GM18858 (cell line): Measurements from ENCODE around the gene POLE4.

Source experiments
- ATAC-seq: cut with Tn5 transposase; IDR thresholded peaks from one replicate; pipeline ENCODE4 v1.9.1; 2021; ENCODE audit not compliant: unreplicated experiment

POLE4 gene, protein sequence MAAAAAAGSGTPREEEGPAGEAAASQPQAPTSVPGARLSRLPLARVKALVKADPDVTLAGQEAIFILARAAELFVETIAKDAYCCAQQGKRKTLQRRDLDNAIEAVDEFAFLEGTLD

DNA sequence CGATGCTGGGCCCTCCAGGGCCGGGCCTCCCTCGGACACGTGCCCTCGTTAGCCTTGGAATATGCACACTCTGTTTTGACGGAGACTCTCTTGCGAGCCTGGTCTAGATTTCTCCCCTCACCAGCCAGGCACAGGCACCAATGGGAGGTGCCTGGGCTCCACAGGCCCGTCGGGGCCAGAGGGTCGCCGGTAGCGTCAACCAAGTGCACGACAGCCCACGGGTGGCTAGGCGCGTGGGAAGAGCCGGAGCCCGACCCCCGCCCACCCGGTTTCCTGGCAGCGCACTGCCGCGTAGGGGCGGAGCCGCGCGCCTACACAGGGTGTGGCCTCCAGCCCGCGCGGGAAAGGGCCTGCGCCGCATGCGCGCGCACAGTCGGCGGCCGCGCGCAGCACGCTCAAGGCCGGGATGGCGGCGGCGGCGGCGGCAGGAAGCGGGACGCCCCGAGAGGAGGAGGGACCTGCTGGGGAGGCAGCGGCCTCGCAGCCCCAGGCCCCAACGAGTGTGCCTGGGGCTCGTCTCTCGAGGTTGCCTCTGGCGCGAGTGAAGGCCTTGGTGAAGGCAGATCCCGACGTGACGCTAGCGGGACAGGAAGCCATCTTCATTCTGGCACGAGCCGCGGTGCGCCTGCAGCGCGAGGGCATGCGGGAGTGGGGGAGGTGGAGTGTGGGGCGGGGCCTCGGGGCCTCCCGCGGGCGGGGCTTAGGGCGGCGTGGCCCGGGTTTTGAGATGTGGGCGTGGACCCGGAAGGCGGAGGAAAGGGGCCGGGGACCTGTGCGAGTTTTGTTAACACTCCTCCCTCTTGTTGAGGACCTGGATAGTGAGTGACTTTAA, at the start of gene POLE4:
TSS of gene POLE4 (plus strand) at position 370 of the 832 bp plus-strand sequence. CDS start at position 407, 37 bp downstream.
- peak; percentile 86 for ATAC-seq

DNA sequence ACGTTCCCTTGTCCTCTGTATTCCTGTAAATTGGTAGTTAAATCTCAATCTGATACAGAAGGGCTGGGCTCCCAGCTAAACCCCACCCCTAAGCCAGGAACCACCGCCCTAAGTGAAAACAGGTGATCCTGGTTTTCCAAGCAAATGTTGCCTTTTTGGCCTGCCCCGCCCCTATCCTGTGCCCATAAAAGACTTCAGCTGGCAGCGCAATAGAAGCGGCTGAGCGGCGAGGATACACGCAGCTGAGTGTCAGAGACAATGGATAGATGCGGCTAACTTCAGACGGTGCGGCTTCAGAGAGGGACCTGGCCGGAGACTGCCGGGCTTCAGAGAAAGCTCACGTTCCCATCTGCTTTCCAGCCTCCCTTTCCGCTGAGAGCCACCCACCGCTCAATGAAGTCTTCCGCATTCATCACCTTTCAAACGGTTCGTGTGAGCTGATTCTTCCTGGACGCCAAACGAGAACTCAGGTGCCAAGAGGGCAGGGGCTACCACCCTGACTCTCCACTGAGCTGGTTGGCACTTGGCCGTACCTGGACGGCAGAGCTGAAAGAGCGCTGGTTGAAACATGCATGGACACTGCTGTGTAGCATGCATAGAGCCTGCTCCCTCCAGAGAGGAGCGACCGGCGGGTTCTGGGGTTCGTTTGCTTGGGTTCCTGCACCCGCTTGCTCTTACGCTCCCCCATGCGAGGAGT, 49.5 kb upstream of the POLE4 start:
- ATAC-seq = no peak

DNA sequence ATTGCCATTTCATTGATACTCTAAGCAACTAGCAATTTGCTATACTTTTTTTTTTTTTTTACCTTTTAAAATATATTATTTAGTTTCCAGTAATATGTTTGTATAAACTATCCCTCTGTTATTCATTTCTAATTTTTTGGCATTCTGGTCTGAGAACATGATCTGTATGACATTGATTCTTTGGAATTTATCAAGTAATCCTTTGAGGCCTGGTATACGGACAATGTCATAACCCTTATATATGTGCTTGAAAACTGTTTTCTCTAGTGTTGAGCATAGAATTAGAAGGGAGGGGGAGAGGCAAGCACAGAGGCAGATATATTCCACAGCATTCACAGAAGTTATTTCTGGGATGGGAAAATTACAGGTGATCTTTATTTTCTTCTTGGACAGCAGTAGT, 48.2 kb upstream of the POLE4 start:
- no peak for ATAC-seq

DNA sequence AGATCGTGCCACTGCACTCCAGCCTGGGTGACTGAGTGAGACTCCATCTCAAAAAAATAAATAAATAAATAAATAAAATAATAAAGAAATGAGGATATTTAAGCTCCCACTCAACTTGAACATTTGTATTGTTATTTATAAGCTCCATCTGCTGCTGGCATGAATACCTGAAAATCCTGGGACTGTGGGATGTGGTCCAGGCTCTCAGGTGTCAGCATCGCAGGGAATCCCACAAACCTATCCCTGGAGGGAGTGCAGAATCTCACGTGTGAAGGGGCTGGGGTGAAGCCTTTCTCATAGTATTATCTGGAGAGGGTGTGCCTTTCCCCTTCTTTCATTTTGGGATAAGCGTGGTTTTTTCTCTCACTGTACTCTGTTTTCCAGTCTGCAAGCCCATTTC, 47.4 kb upstream of the POLE4 start:
- no peak for ATAC-seq

DNA sequence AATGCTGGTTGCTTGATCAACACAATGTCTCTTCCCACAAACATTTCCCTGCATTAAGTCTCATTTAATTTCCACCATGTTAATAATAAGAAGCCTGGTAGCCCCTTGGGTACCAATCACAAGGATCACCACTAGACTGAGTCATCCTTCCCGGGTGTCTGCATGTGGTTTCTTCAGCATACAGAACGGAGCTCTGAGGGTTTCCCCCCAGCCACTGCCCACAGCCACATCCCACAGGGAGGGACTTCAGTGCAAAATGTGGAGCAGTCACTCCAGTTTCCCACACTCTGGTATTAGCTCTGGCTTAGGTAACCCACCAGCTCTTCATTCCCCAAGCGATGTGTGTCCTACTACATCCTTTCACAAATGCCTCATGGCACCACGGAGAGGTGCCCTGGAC, 42.7 kb upstream of the POLE4 start:
- no peak for ATAC-seq

DNA sequence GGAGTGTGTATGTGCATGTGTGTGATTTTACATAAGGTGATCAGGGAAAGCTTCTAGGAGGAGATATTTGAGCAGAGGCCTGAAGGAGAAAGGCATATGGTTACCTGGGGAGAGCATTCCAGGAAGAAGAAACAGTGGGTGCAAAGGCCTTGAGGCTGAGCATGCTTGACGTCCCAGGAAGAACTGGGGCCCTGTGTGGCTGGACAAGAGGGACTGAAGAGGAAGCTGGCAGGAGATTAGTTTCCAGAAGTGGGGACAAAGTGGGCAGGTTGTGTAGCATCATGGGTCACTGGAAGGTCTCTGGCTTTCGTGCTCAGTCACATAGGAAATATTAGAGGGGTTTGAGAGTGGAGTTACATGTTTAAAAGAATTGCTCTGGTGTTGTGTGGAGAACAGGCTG, 42.0 kb upstream of the POLE4 start:
- ATAC-seq = no peak

DNA sequence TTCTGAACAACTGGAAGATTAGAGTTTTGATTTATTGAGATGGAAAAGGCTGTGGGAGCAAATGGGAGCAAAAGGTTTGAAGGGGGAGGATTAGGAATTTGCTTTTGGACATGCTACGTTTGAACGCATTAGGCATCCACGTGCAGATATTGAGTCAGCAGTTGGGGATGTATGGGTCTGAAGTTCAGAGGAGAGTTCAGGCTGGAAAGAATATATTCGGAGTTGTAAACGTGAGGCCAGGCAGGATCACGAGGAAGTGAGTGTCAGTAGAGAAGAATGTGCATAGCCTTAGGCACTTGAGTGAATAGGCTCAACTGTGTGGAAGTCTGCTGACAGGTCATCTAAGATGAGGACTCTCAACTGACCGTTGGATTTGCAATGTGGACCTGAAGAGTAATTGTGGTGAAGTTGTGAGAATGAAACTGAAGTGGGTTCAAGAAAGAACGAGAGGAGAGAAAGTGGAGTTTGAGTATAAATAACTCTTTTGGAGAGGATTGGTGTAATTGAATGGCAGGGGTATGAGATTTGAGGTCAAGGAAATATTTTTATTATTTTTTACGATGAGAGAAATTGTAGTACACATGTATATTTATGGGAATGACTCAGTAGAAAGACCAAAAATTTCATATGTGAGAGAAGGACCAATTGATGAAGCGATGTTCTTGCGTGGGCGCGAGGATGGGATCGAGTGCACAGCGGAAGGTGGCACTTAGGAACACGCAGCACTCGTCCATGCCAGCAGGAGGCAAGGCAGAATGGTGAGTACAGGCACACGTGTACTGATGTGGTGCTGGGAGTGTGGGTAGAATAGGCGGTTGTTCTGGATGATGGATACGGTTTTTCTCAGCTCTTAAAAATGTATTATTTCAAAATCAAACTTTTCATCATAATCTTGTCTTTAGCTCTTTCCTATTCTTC, 40.5 kb upstream of the POLE4 start:
- no peak for ATAC-seq

DNA sequence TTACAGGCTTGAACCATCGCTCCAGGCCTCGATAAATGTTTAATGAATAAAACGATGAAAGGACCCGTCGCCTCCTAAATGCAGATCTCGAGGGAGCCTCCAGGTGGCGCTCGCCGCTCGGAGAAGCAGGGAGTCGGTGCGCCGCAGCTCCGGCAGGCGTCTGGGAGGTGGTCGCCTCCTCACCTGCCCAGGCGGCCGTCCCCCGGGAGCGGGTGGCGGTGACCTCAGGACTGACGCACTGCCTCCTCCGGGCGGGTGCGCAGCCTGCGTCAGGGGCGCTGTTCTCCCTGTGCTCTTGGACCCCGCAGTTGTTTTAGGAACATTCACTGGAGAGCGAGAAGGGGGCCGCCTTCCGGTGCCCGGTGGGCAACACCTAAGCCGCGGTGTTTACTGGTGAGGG, 38.6 kb upstream of the POLE4 start:
- peak; percentile 57 for ATAC-seq

DNA sequence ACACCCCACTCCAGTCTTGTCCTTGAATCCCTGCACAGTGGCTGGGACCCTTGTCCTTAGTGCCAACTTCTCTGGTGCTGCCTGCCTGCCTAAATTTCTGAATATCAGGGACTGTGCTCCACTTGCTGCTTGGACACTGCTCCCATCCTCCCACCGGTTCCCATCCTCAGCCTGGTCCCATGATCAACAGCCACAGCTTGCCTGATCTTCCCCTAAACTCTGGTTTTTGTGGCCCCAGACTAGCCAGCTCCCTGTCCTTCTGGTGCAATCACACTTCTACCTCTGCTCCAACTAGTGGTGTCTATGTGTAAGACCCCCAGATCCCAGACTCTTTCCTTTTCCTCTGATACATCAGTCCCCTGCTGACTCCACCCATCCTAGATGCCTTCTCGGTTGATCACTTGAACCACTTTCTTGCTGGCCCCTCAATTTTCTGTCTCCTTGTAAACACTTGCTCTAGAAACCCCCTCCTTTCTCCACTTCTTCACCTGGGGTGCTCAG, 37.2 kb upstream of the POLE4 start:
- ATAC-seq = no peak

DNA sequence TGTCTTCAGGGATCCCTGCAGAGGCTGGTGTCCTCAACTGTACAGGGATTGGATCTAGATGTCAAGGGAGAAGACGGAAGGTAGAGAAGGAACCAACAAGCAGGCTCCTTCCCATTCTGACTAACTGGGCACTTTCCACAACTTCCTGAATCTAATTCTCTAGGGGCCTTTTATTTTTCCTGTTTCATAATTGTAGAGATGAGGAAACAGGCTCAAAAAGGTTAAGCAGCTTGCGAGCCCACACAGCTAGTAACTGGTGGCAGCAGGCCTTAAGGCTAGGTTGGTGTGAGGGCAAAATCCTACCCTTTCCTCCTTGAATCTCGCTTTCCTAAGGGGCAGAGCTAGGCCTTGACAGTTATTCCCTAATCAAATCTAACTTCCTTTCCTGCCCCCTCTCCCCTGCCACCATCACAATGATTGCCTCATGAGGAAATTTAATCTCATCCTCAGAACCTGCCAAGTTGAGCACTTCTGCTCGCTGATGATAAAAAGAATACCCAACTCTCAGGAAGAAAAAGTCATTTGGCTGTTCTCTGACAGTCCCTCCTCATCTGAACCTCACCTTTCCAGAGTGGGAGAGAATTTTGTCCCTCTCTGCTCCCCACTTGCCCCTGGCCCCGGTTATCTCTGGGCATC, 35.7 kb upstream of the POLE4 start:
- ATAC-seq = no peak

DNA sequence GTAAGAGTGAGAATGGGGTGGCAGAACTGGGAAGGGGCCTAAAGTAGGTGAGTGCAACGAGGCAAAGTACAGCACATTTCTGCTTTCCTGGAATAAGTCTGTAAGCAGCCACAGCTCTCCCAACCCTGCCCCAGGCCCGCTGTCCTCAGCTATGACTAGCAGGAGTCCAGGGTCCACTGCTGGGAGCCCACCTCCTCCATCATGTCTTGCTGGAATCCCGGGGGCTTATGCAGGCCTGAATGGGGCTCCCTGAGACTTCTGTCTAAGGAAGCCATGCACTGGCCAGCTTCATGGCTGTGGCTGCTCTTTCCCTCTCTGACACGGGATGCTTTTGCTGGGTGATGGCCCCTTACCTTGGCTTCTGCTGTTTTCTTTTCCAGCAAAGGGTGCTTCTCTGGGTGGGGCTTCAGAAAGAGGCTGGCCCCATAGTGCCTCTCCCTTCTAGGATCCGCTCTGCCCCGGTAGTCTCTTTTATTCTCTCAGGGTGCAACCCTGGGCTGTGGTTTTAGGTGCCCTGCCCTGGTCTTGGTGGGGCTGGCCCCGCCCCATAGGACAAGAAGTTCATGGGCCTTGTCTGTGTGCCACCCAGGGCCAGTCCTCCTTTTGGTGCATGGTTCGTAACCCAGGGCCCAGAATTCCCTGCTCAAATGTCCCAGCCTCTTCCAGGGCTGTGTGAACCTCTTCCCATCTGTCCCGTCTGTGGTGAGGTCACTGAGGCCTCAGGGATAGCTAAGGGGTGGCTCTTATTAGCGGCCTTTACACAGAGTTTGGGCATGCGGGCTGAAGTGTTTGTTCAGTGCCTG, 33.8 kb upstream of the POLE4 start:
- no peak for ATAC-seq

DNA sequence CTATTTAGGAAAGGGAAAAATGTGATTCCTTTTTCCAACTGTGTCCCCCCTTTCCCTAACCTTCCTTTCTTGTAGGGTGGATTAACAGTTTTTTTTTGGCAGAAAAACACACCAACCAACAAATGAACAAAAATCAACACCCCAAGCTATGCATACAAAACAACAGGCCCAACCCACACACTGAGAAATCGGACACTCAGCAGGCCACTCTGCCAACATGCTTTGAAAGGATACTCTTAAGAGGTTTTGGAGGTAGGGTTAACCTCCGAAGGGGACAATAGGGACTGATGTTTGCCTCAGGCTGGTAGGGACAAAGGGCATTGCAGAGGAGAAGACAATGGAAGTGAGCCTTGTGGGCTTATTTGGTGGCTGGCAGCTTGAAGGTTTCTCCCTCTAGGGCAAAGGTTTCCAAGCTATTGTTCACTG, 33.1 kb upstream of the POLE4 start:
- ATAC-seq = no peak

DNA sequence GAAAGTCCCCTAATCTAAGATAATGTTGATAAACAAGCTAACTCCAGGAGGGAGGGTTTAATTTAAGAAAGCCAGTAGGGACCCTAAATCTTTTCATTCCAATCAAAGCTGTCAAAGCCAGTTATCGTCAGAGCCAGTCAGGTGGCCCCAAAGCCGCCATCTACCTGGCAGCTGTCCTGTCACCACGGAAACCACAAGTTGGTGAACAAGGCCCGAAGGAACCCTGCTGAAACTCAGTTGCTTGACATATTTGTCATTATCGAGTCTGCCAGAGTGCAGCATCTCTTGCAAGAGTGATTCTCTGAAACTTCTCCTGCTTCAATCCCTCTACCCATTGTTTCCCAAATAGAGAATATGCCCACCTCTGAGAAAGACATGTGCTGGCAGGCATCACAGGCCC, 30.8 kb upstream of the POLE4 start:
- ATAC-seq = no peak

DNA sequence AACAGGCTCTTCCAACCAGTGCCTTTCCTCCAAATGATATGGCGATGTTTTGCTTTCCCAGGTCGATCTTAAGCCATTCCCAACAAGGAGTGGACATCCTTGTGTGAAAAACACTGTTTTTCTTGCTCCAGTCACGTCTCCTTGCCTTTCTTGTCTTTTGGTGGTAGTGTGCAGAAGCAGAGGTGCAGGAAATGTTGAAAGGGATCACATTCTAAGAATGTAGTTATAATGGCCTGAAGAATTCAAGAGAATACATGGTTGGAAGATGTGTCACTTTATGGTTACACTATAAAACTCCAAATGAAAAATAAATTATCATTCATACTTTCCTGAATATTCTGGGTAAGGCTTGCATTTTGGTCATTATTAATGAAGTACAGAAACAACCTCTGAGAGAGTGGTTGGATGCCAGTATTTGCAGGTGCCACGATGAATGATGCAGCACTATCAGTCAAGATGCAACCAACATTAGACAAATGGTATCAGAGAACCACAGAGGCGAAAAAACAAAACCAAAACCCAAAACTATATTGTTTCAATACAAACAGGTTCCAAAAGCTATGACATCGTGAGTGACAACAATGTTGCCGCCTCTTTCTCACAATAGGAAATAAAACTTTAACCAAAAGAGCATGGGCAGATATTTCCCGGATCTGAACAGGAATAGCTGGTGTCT, 27.5 kb upstream of the POLE4 start:
- ATAC-seq = no peak

DNA sequence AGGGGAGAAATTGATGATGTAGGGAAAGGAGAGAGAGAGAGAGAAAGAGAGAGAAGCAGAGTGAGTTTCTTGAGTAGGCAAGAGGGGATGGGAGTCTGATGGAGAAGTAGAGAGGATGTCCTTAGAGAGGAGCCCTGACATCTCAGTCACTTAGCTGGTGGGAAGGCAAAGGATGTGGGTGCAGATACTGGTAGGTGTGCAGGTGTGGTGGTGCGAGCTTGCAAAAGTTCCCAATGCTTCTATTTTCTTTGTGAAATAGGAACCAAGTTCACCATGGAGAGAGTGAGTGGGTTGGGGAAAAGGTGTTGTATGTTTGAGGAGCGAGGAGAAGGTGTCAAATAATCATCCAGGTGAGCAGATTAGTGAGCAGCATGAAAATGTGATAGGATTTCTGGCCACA, 26.5 kb upstream of the POLE4 start:
- ATAC-seq = no peak

DNA sequence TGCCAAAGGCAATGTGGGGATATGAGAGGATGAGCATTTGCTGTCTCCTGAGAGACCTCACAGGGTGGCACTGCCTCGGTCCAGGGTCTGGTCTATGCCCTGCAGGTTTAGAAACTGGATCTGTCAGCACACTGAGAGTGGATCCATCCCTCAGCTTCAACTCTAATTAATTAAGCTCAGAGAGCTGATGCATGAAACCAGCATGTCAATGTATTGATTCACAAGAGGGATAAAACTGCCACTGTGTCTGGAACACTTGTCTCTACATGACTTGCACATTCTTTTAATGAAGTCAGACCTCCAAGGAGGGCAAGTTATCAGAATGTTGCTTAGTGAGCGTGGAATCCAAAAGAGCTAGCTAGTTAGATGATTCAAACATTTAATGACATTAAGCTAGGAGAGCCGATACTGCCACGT, 22.5 kb upstream of the POLE4 start:
- ATAC-seq = no peak

DNA sequence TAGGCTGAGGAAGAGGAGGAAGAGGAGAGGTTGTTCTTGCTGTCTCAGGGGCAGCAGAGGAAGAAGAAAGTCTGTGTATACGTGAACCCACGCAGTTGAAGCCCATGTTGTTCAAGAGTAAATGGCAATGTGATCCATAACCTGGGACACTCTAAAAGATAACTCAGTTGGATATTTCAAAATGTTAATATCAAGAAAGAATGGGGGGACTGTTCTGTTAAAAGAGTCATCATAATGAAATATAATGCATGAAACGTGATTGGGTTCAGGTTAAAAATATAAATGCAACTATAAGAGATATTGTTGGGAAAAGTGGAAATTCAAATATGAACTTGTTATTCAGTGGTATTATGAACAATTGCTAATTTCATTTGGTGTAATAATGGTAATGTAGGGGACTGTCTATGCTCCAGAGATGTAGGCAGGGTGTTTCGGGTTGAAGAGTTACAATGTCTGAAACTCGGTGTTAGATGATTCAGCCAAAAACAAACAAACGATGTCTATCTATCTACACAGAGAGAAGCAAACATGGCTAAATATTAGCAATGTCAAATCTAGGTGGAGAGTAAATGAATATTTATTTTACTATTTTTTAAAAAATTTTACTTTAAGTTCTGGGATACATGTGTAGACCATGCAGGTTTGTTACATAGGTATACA, 21.1 kb upstream of the POLE4 start:
- ATAC-seq = no peak

DNA sequence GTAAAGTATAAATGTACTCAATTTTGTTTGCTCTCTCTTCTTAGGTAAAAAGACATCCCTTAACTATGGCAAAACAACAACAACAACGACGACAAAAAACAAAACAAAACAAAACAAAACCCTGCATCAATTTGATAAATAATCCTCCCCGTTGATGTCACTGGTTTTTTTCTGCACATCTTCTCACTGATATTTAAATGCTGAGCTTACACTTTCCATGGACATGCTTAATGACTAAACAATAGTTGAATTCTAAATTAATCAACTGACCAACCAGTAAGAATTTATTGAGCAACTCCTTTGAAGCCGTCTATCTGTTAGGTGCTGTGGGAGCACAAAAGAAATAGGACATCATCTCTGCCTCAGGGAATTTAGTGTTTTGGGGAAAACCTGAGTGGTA, 20.2 kb upstream of the POLE4 start:
- no peak for ATAC-seq
